Thyroid gland (tissue), 4 donors: ENCODE results near the gene CRB1.

Experiments used
- CTCF ChIP-seq, 6 experiments: fragments of 200-600 bp in 3 of 6; fragments of 450-650 bp in 3 of 6; sonication (generic) in 3 of 6; IDR thresholded peaks; one replicate each; pipeline ENCODE4 v1.5.1; 2016 to 2019; ENCODE audit warnings: antibody characterized with exemption in 6 of 6, mild to moderate bottlenecking in 2 of 6, inconsistent platforms in 1 of 6, moderate library complexity in 1 of 6
- POLR2A ChIP-seq, 2 donors: fragments of 450-650 bp; IDR thresholded peaks; one replicate each; pipeline ENCODE4 v1.6.1; 2017; ENCODE audit warnings: antibody characterized with exemption in 2 of 2, mild to moderate bottlenecking in 2 of 2, moderate library complexity in 1 of 2

GRCh38 chr1:197472141-197472540, 204.1 kb downstream of the CRB1 start:
- TF ChIP-seq CTCF (IDR thresholded peaks at IDR 0.05) (no peak), POLR2A (IDR thresholded peaks at IDR 0.05) (no peak)
